K562 (cell line): ENCODE results near the gene TACC3. TPM values are rescaled to one million over a fixed set of nuclear protein-coding genes. Genes with fewer than 3 reads are reported as not detected.
A peak's percentile ranks its signal among the peaks of the same experiment; 100 is the strongest.

Experiments
- ATAC-seq: fragments of 200-7000 bp; cut with Tn5 transposase; 3 replicates; pipeline ENCODE4 v1.9.1; 2020; ENCODE audit warnings: moderate library complexity
- BruUV-seq: library from RNA; stranded (reverse); fragments of 400-500 nt; replicated peaks from 2 replicates; lab custom pipeline; 2021; lab: Mats Ljungman, UMichigan
- CTCF ChIA-PET: fragments of 300-600 bp; formaldehyde crosslinking; extraction: SDS; loops from one replicate; lab custom pipeline; 2021; ENCODE audit warnings: low intra/inter-chr PET ratio; lab: Yijun Ruan, JAX
- POLR2A ChIA-PET: fragments of 300-600, 350-650 bp; sonication (Branson Sonifier 250); formaldehyde crosslinking; extraction: SDS; loops from one replicate; lab custom pipeline; 2021; ENCODE audit warnings: antibody characterized with exemption, inconsistent platforms; lab: Yijun Ruan, JAX
- DNase-seq, 4 experiments: peaks; one replicate each; pipeline versions ENCODE4 v3.0.0 to v3.0.0-alpha.2; 2011 to 2018; ENCODE audit warnings: low spot score in 3 of 4, mixed read lengths in 3 of 4; ENCODE audit errors: extremely low read depth in 1 of 4
- FAIRE-seq: peaks from 2 replicates; lab custom pipeline; 2011; peaks lifted over from hg19 to GRCh38; lab: Jason Lieb, UNC
- H2AFZ ChIP-seq: 2 replicates; pipeline ENCODE4 v1.6.0; 2011; ENCODE audit warnings: low read depth, low read length, control low read depth, inconsistent platforms
- H3K27ac ChIP-seq: fragments of 200-600 bp; 3 replicates; pipeline ENCODE4 v1.8.0; 2011; ENCODE audit warnings: low read depth, mild to moderate bottlenecking, control low read depth, inconsistent platforms, low read length, moderate library complexity, mixed read lengths; ENCODE audit errors: extremely low read depth
- H3K27me3 ChIP-seq, 2 experiments: fragments of 300-600 bp in 1 of 2; 2 replicates in 1 of 2; 3 replicates in 1 of 2; pipeline versions ENCODE4 v1.6.0 to v1.8.0; 2011; ENCODE audit warnings: inconsistent platforms in 2 of 2, low read length in 2 of 2, mild to moderate bottlenecking in 1 of 2, mixed read lengths in 1 of 2, moderate library complexity in 1 of 2; ENCODE audit not compliant: control insufficient read depth in 2 of 2, insufficient read depth in 2 of 2
- H3K36me3 ChIP-seq: fragments of 300-600 bp; 3 replicates; pipeline ENCODE4 v1.8.0; 2011; ENCODE audit warnings: mild to moderate bottlenecking, low read length, inconsistent platforms; ENCODE audit not compliant: control insufficient read depth, insufficient read depth
- H3K4me1 ChIP-seq, 2 experiments: fragments of 200-600 bp in 1 of 2; replicated peaks in 1 of 2; 2 replicates in 1 of 2; 3 replicates in 1 of 2; pipeline versions ENCODE4 v1.5.1 to v1.8.0; 2011; ENCODE audit warnings: inconsistent platforms in 2 of 2, low read length in 2 of 2, mild to moderate bottlenecking in 1 of 2, mixed read lengths in 1 of 2, moderate library complexity in 1 of 2; ENCODE audit not compliant: control insufficient read depth in 2 of 2, insufficient read depth in 2 of 2
- H3K4me2 ChIP-seq: 2 replicates; pipeline ENCODE4 v1.6.1; 2011; ENCODE audit warnings: low read length, control low read depth, inconsistent platforms, mixed read lengths; ENCODE audit not compliant: insufficient read depth
- H3K4me3 ChIP-seq: fragments of 200-600 bp; sonication (generic), shearing (Covaris generic); 2 replicates; pipeline ENCODE4 v1.5.1; 2016; ENCODE audit warnings: control low read depth, inconsistent platforms
- H3K79me2 ChIP-seq: fragments of 200-600 bp; 3 replicates; pipeline ENCODE4 v1.8.0; 2011; ENCODE audit warnings: low read length, inconsistent platforms; ENCODE audit not compliant: control insufficient read depth, insufficient read depth
- H3K9ac ChIP-seq, 2 experiments: 2 replicates each; pipeline versions ENCODE4 v1.6.0 to v1.6.1; 2011; ENCODE audit warnings: low read depth in 2 of 2, low read length in 2 of 2, control low read depth in 1 of 2, inconsistent platforms in 1 of 2, mild to moderate bottlenecking in 1 of 2, mixed read lengths in 1 of 2; ENCODE audit not compliant: insufficient read depth in 1 of 2
- H3K9me1 ChIP-seq: one replicate; pipeline ENCODE4 v1.6.0; 2011; ENCODE audit warnings: inconsistent platforms, mild to moderate bottlenecking, low read length, moderate library complexity; ENCODE audit not compliant: control insufficient read depth, insufficient read depth
- H3K9me3 ChIP-seq: replicated peaks from 2 replicates; pipeline ENCODE4 v1.5.1; 2011; ENCODE audit warnings: low read depth, low read length, inconsistent platforms; ENCODE audit not compliant: control insufficient read depth, insufficient read depth
- H4K20me1 ChIP-seq: replicated peaks from 2 replicates; pipeline ENCODE4 v1.6.1; 2011; ENCODE audit warnings: low read length, inconsistent platforms, mixed read lengths; ENCODE audit not compliant: control insufficient read depth, insufficient read depth
- ARNT ChIP-seq, 2 experiments: fragments of 450-650 bp; IDR thresholded peaks; 2 replicates each; pipeline ENCODE4 v1.6.1; 2016; ENCODE audit warnings: mild to moderate bottlenecking in 1 of 2
- CBX1 ChIP-seq: sonication (generic); IDR thresholded peaks from 2 replicates; pipeline ENCODE4 v1.6.1; 2016; ENCODE audit warnings: antibody characterized with exemption, low read depth, mild to moderate bottlenecking
- CBX3 ChIP-seq, 2 experiments: IDR thresholded peaks; 1 replicate in 1 of 2; 2 replicates in 1 of 2; pipeline ENCODE4 v1.6.1; 2012; ENCODE audit warnings: inconsistent platforms in 2 of 2, low read length in 2 of 2, borderline replicate concordance in 1 of 2, control low read depth in 1 of 2
- CBX5 ChIP-seq: IDR thresholded peaks from 2 replicates; pipeline ENCODE4 v1.6.1; 2014; ENCODE audit warnings: low read depth, borderline replicate concordance
- JUN ChIP-seq, 2 experiments: sonication (generic) in 1 of 2; formaldehyde crosslinking in 1 of 2; IDR thresholded peaks; 2 replicates each; pipeline versions ENCODE4 v1.6.1 to v1.8.0; 2012 to 2022; ENCODE audit warnings: borderline replicate concordance in 2 of 2, mild to moderate bottlenecking in 2 of 2, improper control_type of control experiment in 1 of 2, low read depth in 1 of 2, low read length in 1 of 2, missing genetic modification reagents in 1 of 2
- MCM3 ChIP-seq: fragments of 450-650 bp; IDR thresholded peaks from 2 replicates; pipeline ENCODE4 v1.6.1; 2016
- RBM17 ChIP-seq: fragments of 200-400 bp; formaldehyde crosslinking; IDR thresholded peaks from 2 replicates; pipeline ENCODE4 v1.6.1; 2017; ENCODE audit warnings: low read depth, mild to moderate bottlenecking, low read length, borderline replicate concordance
- TRIM24 ChIP-seq, 2 experiments: fragments of 450-650 bp; IDR thresholded peaks; 2 replicates each; pipeline ENCODE4 v1.6.1; 2016
- TRIM28 ChIP-seq: fragments of 450-650 bp; IDR thresholded peaks from 2 replicates; pipeline ENCODE4 v1.6.1; 2017
- XRCC3 ChIP-seq: fragments of 450-650 bp; IDR thresholded peaks from 2 replicates; pipeline ENCODE4 v1.6.1; 2017; ENCODE audit warnings: mild to moderate bottlenecking, moderate library complexity
- ZBTB33 ChIP-seq: sonication (generic); formaldehyde crosslinking; IDR thresholded peaks from 2 replicates; pipeline ENCODE4 v1.8.1; 2023; ENCODE audit warnings: mild to moderate bottlenecking, missing genetic modification reagents
- ZC3H4 ChIP-seq: sonication (generic); formaldehyde crosslinking; IDR thresholded peaks from 2 replicates; pipeline ENCODE4 v1.9.0; 2021; ENCODE audit warnings: missing genetic modification reagents, borderline replicate concordance
- ZEB2 ChIP-seq: fragments of 450-650 bp; IDR thresholded peaks from 2 replicates; pipeline ENCODE4 v1.6.1; 2016
- ZNF280B ChIP-seq: fragments of 250-450 bp; sonication (Bioruptor Pico); IDR thresholded peaks from 2 replicates; pipeline ENCODE4 v1.5.1; 2021; ENCODE audit warnings: mild to moderate bottlenecking
- ZNF76 ChIP-seq: fragments of 250-450 bp; sonication (Bioruptor Pico); IDR thresholded peaks from 2 replicates; pipeline ENCODE4 v1.4.0; 2020; ENCODE audit warnings: mild to moderate bottlenecking, moderate library complexity, borderline replicate concordance
- WGBS: fragments of 100-300 bp; shearing (Covaris generic); methylation state at CpG from one replicate; pipeline ENCODE4 v1.1.6; 2016; ENCODE audit warnings: low coverage, mixed read lengths; ENCODE audit not compliant: insufficient coverage; ENCODE audit errors: missing lambda C conversion rate; 5-methylcytosine and 5-hydroxymethylcytosine counted together
- in situ Hi-C: fragments of 300-500 bp; cut with MboI; formaldehyde crosslinking; loops from 4 replicates; pipeline ENCODE4 v1.15.0; 2018; ENCODE audit warnings: inconsistent platforms, mixed read lengths
- intact Hi-C: fragments of 100-400 bp; cut with micrococcal nuclease; formaldehyde crosslinking; loops from 2 replicates; pipeline ENCODE4 v1.14.2; 2022
- polyA plus RNA-seq, 8 experiments: library from polyadenylated mRNA; depleted of rRNA in 4 of 8; stranded (reverse) in 5 of 8; unstranded in 3 of 8; fragments of >200 nt; fragmentation: Nextera tagmentation in 2 of 8; fragmentation: Illumina TruSeq in 1 of 8; extraction: Ambion mirVana in 2 of 8; extraction: Trizol in 1 of 8; gene quantifications; 2 replicates each; pipeline versions ENCODE4 v1.2.1 to v1.2.3, GENCODE V29; 2011 to 2014; ENCODE audit warnings: inconsistent platforms in 1 of 8, missing spikeins in 1 of 8
- total RNA-seq, 7 experiments: library from RNA; depleted of rRNA in 6 of 7; stranded (reverse); fragments of >200 nt in 6 of 7; fragmentation: Illumina TruSeq in 2 of 7; extraction: Trizol in 2 of 7; gene quantifications; 2 replicates each; pipeline versions ENCODE4 v1.2.1 to v1.2.3, GENCODE V29; 2011 to 2021; ENCODE audit warnings: low replicate concordance in 1 of 7
- TF ChIP-seq, protein P1 (sequence below): sonication (generic); formaldehyde crosslinking; IDR thresholded peaks from 2 replicates; pipeline ENCODE4 v1.8.0; 2022; ENCODE audit warnings: missing genetic modification reagents, mild to moderate bottlenecking, moderate library complexity, borderline replicate concordance
- TF ChIP-seq, protein P2 (sequence below): fragments of 450-650 bp; IDR thresholded peaks from 2 replicates; pipeline ENCODE4 v1.6.1; 2018; ENCODE audit warnings: mild to moderate bottlenecking, low read depth; ENCODE audit not compliant: partially characterized antibody

Gene TACC3
- total and polyA plus RNA-seq, 9 of the 15 experiments (the other 6 are each of a cell fraction or from before 2014, with no cell fraction given): 1.9 to 122 (median 55.6) TPM

GRCh38 chr4:1738410-1738809 lies 17.1 kb downstream of the TACC3 start:
- no peak overlapping the region for H2AFZ ChIP-seq
- no peak overlapping the region for H3K4me3 ChIP-seq
- no peak overlapping the region for H3K27ac ChIP-seq
- 97% methylated on average over 4 of the region's 4 CpGs for WGBS
- H3K9me3 ChIP-seq: peaks cover 8% of the 10 kb centered on the region
- no peaks in the 10 kb centered on the region for H3K9me1 ChIP-seq
- in situ Hi-C loops: no loop called here
- ChIA-PET POLR2A (no interaction called here), CTCF (no interaction called here)
- no peaks in the 10 kb centered on the region for H3K27me3 ChIP-seq
- BruUV-seq: no TSS peak
- FAIRE-seq (no peak), ATAC-seq (no peak), DNase-seq (no peak)
- H4K20me1 ChIP-seq: no peaks in the 10 kb centered on the region
- H3K9ac ChIP-seq: no peak overlapping the region
- no peaks in the 10 kb centered on the region for H3K79me2 ChIP-seq
- intact Hi-C loops: no loop called here
- no peak overlapping the region for H3K4me2 ChIP-seq
- peaks cover 94% of the 10 kb centered on the region for H3K36me3 ChIP-seq
- TF ChIP-seq, protein P1, sequence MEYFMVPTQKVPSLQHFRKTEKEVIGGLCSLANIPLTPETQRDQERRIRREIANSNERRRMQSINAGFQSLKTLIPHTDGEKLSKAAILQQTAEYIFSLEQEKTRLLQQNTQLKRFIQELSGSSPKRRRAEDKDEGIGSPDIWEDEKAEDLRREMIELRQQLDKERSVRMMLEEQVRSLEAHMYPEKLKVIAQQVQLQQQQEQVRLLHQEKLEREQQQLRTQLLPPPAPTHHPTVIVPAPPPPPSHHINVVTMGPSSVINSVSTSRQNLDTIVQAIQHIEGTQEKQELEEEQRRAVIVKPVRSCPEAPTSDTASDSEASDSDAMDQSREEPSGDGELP (CRISPR knock-in tag): peak; percentile 23; the same call in 1 of the 2 replicates
- TF ChIP-seq ZEB2 (peak; percentile 48; the same call in 1 of the 2 replicates), ZC3H4 (CRISPR knock-in tag) (no peak), TRIM28 (peak; percentile 96), ZNF76 (no peak), RBM17 (no peak), ZBTB33 (peak; percentile 43; the same call in 1 of the 2 replicates), JUN (IDR thresholded peaks at IDR 0.05; ENCODE audit: borderline replicate concordance, low read depth, low read length) (0 out of 2 replicates have a peak, but pooled peaks have one; percentile 13), JUN (CRISPR knock-in tag; IDR thresholded peaks at IDR 0.05; ENCODE audit: borderline replicate concordance) (no peak), ARNT (IDR thresholded peaks at IDR 0.05) (peak in 1 of 2 experiments; percentile 49; a peak in 1 of 4 replicates), MCM3 (no peak), TRIM24 (IDR thresholded peaks at IDR 0.05) (0 out of 4 replicates have a peak, but pooled peaks of 1 of the 2 experiments have one; percentile 38), CBX1 (0 out of 2 replicates have a peak, but pooled peaks have one; percentile 46), CBX3 (IDR thresholded peaks at IDR 0.05; ENCODE audit: borderline replicate concordance in 1 of 2, low read length in 2 of 2) (peak in 1 of 2 experiments; percentile 99; a peak in 2 of 3 replicates), CBX5 (peak; percentile 97), ZNF280B (CRISPR knock-in tag) (no peak), XRCC3 (peak; percentile 93)
- TF ChIP-seq, protein P2, sequence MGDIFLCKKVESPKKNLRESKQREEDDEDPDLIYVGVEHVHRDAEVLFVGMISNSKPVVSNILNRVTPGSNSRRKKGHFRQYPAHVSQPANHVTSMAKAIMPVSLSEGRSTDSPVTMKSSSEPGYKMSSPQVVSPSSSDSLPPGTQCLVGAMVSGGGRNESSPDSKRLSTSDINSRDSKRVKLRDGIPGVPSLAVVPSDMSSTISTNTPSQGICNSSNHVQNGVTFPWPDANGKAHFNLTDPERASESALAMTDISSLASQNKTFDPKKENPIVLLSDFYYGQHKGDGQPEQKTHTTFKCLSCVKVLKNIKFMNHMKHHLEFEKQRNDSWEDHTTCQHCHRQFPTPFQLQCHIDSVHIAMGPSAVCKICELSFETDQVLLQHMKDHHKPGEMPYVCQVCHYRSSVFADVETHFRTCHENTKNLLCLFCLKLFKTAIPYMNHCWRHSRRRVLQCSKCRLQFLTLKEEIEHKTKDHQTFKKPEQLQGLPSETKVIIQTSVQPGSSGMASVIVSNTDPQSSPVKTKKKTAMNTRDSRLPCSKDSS: peak; percentile 99
- H3K4me1 ChIP-seq: peaks cover 0 to 12% of the 10 kb centered on the region in 2 experiments; a peak in 1 of 5 replicates
